K562 (cell line): ENCODE results near the gene SNX17. TPM values are rescaled to one million over a fixed set of nuclear protein-coding genes. Genes with fewer than 3 reads are reported as not detected.

Experiments
- EZH2 ChIP-seq: IDR thresholded peaks from 2 replicates; pipeline ENCODE4 v1.6.1; 2012; ENCODE audit warnings: low read depth, mild to moderate bottlenecking, inconsistent platforms, low read length, borderline replicate concordance
- NFIC ChIP-seq: fragments of 450-650 bp; IDR thresholded peaks from 2 replicates; pipeline ENCODE4 v1.6.1; 2017; ENCODE audit warnings: mild to moderate bottlenecking, inconsistent platforms
- PCBP2 ChIP-seq: fragments of 200-400 bp; formaldehyde crosslinking; IDR thresholded peaks from 2 replicates; pipeline ENCODE4 v1.6.1; 2018; ENCODE audit warnings: low read length, low read depth, mild to moderate bottlenecking, moderate library complexity; ENCODE audit not compliant: poor library complexity, severe bottlenecking
- POLR2AphosphoS2 ChIP-seq: IDR thresholded peaks from 2 replicates; pipeline ENCODE4 v1.6.1; 2012; ENCODE audit warnings: low read length, improper control_type of control experiment
- SAFB2 ChIP-seq: fragments of 200-400 bp; formaldehyde crosslinking; IDR thresholded peaks from 2 replicates; pipeline ENCODE4 v1.6.1; 2018; ENCODE audit warnings: borderline replicate concordance, low read length, low read depth, moderate library complexity; ENCODE audit not compliant: severe bottlenecking
- SUPT5H ChIP-seq: fragments of 450-650 bp; IDR thresholded peaks from 2 replicates; pipeline ENCODE4 v1.6.1; 2016
- TARDBP ChIP-seq: fragments of 450-650 bp; IDR thresholded peaks from 2 replicates; pipeline ENCODE4 v1.6.1; 2016
- TGIF2 ChIP-seq: sonication (generic); formaldehyde crosslinking; IDR thresholded peaks from 2 replicates; pipeline ENCODE4 v1.8.1; 2022; ENCODE audit warnings: mild to moderate bottlenecking, missing genetic modification reagents, moderate library complexity
- THRAP3 ChIP-seq: fragments of 450-650 bp; IDR thresholded peaks from 2 replicates; pipeline ENCODE4 v1.6.1; 2016; ENCODE audit warnings: mild to moderate bottlenecking, inconsistent platforms, borderline replicate concordance
- YY1 ChIP-seq, 3 experiments: IDR thresholded peaks; 2 replicates each; pipeline ENCODE4 v1.6.1; 2011; ENCODE audit warnings: low read length in 2 of 3, mild to moderate bottlenecking in 2 of 3, moderate library complexity in 2 of 3, borderline replicate concordance in 1 of 3, control low read depth in 1 of 3, low read depth in 1 of 3; ENCODE audit not compliant: insufficient read depth in 3 of 3, insufficient replicate concordance in 2 of 3, control insufficient read depth in 1 of 3, insufficient read length in 1 of 3; ENCODE audit errors: extremely low read depth in 1 of 3
- ZBED1 ChIP-seq: IDR thresholded peaks from 2 replicates; pipeline ENCODE4 v1.6.1; 2014
- ZNF197 ChIP-seq: fragments of 200-800 bp; sonication (Bioruptor generic); IDR thresholded peaks from 2 replicates; pipeline ENCODE4 v1.6.1; 2016; ENCODE audit warnings: low read depth, missing genetic modification characterization, missing compliant biosample characterization
- ZNF583 ChIP-seq: fragments of 250-450 bp; sonication (Bioruptor Pico); IDR thresholded peaks from 2 replicates; pipeline ENCODE4 v1.4.0; 2020
- polyA plus RNA-seq, 8 experiments: library from polyadenylated mRNA; depleted of rRNA in 4 of 8; stranded (reverse) in 5 of 8; unstranded in 3 of 8; fragments of >200 nt; fragmentation: Nextera tagmentation in 2 of 8; fragmentation: Illumina TruSeq in 1 of 8; extraction: Ambion mirVana in 2 of 8; extraction: Trizol in 1 of 8; gene quantifications; 2 replicates each; pipeline versions ENCODE4 v1.2.1 to v1.2.3, GENCODE V29; 2011 to 2014; ENCODE audit warnings: inconsistent platforms in 1 of 8, missing spikeins in 1 of 8
- total RNA-seq, 7 experiments: library from RNA; depleted of rRNA in 6 of 7; stranded (reverse); fragments of >200 nt in 6 of 7; fragmentation: Illumina TruSeq in 2 of 7; extraction: Trizol in 2 of 7; gene quantifications; 2 replicates each; pipeline versions ENCODE4 v1.2.1 to v1.2.3, GENCODE V29; 2011 to 2021; ENCODE audit warnings: low replicate concordance in 1 of 7
- TF ChIP-seq, protein P1 (sequence below): fragments of 450-650 bp; IDR thresholded peaks from 2 replicates; pipeline ENCODE4 v1.6.1; 2017; ENCODE audit warnings: antibody characterized with exemption, mild to moderate bottlenecking
- TF ChIP-seq, protein P2 (sequence below), 3 experiments: IDR thresholded peaks in 2 of 3; conservative IDR thresholded peaks in 1 of 3; 2 replicates each; pipeline ENCODE4 v1.5.1; 2011 to 2012; ENCODE audit warnings: low read length in 3 of 3, mild to moderate bottlenecking in 3 of 3, control low read depth in 2 of 3, improper control_type of control experiment in 1 of 3, inconsistent platforms in 1 of 3, low read depth in 1 of 3, mixed read lengths in 1 of 3, moderate library complexity in 1 of 3; ENCODE audit not compliant: insufficient read depth in 2 of 3
- TF ChIP-seq, protein P3 (sequence below): fragments of 450-650 bp; formaldehyde crosslinking; IDR thresholded peaks from 2 replicates; pipeline ENCODE4 v1.4.0; 2020; ENCODE audit warnings: mild to moderate bottlenecking, moderate library complexity

Gene SNX17
- total and polyA plus RNA-seq, 9 of the 15 experiments (the other 6 are each of a cell fraction or from before 2014, with no cell fraction given), result 3.0 to 75.7 (median 54.6) TPM

DNA sequence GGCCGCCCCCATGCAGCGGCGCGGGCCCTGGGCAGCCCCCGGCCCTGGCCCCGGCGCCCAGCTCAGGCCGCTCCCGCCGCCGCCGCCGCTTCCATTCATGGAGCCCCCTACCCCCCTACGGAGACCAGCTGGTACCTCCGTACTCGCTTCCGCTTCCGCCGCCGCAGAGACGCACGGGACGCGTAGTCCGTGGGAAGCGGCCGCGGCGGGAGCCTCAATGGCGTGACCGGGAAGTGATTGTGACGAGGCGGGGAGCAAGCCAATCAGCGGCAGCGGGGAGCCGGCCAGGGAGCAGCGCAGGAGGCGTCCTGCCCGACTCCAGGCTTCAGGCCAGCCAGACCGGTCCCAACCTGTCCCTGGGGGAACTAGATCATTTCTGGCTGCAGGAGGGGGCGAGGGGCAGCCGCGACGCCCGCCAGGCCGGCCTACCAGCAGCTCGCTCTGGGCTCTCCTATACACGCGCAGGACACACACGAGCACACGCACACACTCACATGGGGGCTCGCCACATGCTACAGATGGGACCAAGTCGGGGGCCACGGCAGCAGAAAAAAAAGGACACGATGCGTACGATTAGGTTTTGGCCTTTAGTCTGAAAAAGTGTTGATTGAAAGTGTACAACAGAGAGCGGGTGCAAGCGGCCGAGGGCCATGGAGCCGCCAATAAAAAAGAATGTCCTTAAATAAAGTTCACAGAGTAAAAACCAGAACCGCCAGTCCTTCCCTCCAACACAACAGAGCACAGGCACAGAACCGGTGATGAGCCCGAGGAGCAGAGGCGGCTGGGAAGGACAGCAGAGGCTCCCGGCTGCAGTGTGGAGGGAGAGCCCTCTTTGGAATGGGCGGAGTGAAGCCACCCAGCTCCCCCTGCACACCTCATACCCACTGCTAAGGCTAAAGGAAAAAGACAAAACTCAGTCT, 10.5 kb downstream of the SNX17 start, which contains the start of gene ZNF513 (continued):
- TF ChIP-seq, protein P1, sequence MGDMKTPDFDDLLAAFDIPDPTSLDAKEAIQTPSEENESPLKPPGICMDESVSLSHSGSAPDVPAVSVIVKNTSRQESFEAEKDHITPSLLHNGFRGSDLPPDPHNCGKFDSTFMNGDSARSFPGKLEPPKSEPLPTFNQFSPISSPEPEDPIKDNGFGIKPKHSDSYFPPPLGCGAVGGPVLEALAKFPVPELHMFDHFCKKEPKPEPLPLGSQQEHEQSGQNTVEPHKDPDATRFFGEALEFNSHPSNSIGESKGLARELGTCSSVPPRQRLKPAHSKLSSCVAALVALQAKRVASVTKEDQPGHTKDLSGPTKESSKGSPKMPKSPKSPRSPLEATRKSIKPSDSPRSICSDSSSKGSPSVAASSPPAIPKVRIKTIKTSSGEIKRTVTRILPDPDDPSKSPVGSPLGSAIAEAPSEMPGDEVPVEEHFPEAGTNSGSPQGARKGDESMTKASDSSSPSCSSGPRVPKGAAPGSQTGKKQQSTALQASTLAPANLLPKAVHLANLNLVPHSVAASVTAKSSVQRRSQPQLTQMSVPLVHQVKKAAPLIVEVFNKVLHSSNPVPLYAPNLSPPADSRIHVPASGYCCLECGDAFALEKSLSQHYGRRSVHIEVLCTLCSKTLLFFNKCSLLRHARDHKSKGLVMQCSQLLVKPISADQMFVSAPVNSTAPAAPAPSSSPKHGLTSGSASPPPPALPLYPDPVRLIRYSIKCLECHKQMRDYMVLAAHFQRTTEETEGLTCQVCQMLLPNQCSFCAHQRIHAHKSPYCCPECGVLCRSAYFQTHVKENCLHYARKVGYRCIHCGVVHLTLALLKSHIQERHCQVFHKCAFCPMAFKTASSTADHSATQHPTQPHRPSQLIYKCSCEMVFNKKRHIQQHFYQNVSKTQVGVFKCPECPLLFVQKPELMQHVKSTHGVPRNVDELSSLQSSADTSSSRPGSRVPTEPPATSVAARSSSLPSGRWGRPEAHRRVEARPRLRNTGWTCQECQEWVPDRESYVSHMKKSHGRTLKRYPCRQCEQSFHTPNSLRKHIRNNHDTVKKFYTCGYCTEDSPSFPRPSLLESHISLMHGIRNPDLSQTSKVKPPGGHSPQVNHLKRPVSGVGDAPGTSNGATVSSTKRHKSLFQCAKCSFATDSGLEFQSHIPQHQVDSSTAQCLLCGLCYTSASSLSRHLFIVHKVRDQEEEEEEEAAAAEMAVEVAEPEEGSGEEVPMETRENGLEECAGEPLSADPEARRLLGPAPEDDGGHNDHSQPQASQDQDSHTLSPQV, result peak; percentile 93
- TF ChIP-seq ZNF583 (CRISPR knock-in tag), result no peak
- TF ChIP-seq, protein P2, sequence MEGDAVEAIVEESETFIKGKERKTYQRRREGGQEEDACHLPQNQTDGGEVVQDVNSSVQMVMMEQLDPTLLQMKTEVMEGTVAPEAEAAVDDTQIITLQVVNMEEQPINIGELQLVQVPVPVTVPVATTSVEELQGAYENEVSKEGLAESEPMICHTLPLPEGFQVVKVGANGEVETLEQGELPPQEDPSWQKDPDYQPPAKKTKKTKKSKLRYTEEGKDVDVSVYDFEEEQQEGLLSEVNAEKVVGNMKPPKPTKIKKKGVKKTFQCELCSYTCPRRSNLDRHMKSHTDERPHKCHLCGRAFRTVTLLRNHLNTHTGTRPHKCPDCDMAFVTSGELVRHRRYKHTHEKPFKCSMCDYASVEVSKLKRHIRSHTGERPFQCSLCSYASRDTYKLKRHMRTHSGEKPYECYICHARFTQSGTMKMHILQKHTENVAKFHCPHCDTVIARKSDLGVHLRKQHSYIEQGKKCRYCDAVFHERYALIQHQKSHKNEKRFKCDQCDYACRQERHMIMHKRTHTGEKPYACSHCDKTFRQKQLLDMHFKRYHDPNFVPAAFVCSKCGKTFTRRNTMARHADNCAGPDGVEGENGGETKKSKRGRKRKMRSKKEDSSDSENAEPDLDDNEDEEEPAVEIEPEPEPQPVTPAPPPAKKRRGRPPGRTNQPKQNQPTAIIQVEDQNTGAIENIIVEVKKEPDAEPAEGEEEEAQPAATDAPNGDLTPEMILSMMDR (IDR thresholded peaks at IDR 0.05 in 2 of 3, conservative IDR thresholded peaks at IDR 0.05 in 1 of 3; ENCODE audit: insufficient read depth in 2 of 3, low read depth in 1 of 3, low read length in 3 of 3), result no peak
- peak; percentile 90; the same call in 1 of the 2 replicates for TF ChIP-seq TARDBP
- no peak for TF ChIP-seq THRAP3
- TF ChIP-seq ZNF197 (CRISPR knock-in tag), result no peak
- no peak for TF ChIP-seq PCBP2
- TF ChIP-seq NFIC, result peak; percentile 70
- TF ChIP-seq SAFB2, result no peak
- TF ChIP-seq SUPT5H, result peak; percentile 84
- TF ChIP-seq, protein P3, sequence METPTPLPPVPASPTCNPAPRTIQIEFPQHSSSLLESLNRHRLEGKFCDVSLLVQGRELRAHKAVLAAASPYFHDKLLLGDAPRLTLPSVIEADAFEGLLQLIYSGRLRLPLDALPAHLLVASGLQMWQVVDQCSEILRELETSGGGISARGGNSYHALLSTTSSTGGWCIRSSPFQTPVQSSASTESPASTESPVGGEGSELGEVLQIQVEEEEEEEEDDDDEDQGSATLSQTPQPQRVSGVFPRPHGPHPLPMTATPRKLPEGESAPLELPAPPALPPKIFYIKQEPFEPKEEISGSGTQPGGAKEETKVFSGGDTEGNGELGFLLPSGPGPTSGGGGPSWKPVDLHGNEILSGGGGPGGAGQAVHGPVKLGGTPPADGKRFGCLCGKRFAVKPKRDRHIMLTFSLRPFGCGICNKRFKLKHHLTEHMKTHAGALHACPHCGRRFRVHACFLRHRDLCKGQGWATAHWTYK (CRISPR knock-in tag), result peak; percentile 83
- no peak for TF ChIP-seq TGIF2 (CRISPR knock-in tag)
- no peak for TF ChIP-seq EZH2
- TF ChIP-seq POLR2AphosphoS2, result peak; percentile 100
- peak; percentile 40 to 87 (median 62) for TF ChIP-seq YY1 (IDR thresholded peaks at IDR 0.05; ENCODE audit: borderline replicate concordance in 1 of 3, control insufficient read depth in 1 of 3, extremely low read depth in 1 of 3, insufficient read depth in 3 of 3, insufficient read length in 1 of 3, insufficient replicate concordance in 2 of 3, low read depth in 1 of 3, low read length in 2 of 3)
- TF ChIP-seq ZBED1, result 0 out of 2 replicates have a peak, but pooled peaks have one; percentile 68
